DMS153 (cell line): ENCODE results near the gene SIT1.

Source experiments
- DNase-seq: peaks from one replicate; lab custom pipeline; 2025; lab: John Stamatoyannopoulos, UW

Gene SIT1

DNA sequence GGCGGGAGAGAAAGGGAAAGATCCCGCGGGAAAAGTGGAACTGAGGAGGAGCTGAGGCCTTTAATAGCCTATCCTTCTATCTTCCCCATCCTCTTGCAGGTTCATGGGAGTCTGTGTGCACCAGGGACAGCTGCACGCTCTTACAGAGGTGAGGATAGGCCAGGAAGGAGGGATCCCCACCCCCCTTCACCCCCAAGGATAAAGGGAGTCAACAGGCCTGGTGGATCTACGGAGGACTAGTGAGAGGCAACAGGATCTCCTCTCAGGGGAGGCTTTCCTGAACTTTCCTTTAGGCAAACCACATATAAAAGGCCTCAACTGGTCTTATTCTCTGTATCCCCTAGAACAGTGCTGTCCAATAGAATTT, 44.6 kb downstream of the SIT1 start:
- no peak for DNase-seq

DNA sequence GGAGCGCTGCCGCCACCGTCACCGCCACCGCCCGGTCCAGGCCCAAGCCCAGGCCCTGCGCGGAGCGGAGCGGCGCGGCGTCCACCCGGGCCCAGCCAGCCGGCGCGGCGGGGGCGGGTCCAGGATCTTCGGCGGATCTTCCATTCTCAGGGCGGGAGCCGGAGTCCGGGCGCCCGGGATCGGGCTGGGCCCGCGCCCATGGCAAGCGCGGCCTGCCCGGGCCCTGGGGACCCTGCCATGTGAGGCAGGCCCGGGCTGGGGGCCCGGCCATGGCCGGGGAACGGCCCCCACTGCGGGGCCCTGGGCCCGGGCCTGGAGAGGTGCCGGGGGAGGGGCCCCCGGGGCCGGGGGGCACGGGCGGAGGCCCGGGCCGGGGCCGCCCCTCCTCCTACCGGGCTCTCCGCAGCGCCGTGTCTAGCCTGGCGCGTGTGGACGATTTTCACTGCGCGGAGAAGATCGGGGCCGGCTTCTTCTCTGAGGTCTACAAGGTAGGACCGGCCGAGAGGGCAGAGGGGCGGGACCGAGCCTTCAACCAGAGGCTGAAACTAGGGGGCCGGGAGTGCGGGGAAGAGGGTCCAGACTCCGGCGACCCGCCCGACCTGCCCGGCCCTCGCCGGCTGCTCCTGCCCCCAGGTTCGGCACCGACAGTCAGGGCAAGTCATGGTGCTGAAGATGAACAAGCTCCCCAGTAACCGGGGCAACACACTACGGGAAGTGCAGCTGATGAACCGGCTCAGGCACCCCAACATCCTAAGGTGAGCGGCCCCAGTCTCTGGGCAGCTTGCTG, 45.2 kb downstream of the SIT1 start:
- no peak for DNase-seq

DNA sequence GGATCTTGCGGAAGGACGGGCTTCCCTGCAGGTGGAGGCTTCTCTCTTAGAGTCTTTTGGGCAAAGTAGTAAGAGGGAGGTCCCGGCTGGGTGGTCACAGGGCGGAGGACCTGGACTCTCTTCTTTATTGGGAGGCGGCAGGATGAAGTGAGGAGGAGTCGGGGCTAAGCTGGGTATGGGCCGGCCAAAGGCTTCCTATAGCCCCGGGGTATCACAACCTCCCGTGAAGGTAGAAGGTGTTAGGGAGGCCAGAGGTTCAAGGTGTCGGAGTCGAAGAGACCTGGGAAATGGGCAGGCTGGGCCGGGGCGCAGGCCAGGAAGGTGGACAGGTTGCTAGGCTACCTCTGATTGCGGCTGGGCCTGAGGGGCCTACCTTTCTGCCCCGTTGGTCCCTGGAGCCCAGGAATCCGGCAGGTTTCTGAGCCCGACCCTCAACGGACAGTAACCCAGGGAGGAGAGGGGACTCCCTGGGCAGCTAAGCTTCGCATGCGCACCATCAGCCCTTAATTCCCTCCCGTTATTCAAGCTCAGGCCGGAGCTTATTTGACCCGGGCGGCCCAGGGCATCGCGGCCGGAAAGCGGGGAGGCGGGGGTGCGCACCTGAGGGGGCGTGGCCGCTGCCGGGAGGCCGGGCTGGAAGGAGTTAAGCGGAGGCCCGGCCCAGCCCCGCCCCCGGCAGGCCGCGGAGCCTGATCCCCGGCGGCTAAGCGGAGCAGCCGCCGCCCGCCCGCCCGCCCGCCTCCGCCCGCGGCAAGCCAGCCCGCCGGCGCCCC, 46.0 kb downstream of the SIT1 start, which contains the start of gene TESK1:
TSS of gene TESK1 (plus strand) at position 685 of the 773 bp plus-strand sequence. CDS start 358 bp downstream, outside the sequence.
- peak; percentile 55 for DNase-seq

GRCh38 chr9:35603986-35604577, 46.6 kb downstream of the SIT1 start:
- peak; percentile 99 for DNase-seq

- no peak for DNase-seq
Observed at GRCh38 chr9:35603506-35603985, 47.2 kb downstream of the SIT1 start.

GRCh38 chr9:35599763-35600604, 50.7 kb downstream of the SIT1 start:
- DNase-seq = no peak
